Activated T-helper 2 cell treated with anti-CD3 and anti-CD28 coated beads, Interferon-gamma antibody, Interleukin-2, Interleukin-4, amounts not matched to agents 10 μg/mL and 5 μg/mL and 100 μg/mL, durations not matched to agents 14 hours and 24 hours and 36 hours (primary cell): ENCODE data around the gene SRSF7. TPM values are rescaled to one million over a fixed set of nuclear protein-coding genes. Genes with fewer than 3 reads are reported as not detected.

ENCODE experiments used
- DNase-seq: peaks from one replicate; pipeline ENCODE4 v3.0.0; 2021; ENCODE audit warnings: low spot score
- H3K27ac Mint-ChIP-seq: one replicate; pipeline ENCODE4 v1.8.0; 2021; ENCODE audit warnings: mixed read lengths
- H3K27me3 Mint-ChIP-seq: one replicate; pipeline ENCODE4 v1.8.0; 2021; ENCODE audit warnings: low read depth, mixed read lengths
- H3K36me3 Mint-ChIP-seq: one replicate; pipeline ENCODE4 v1.8.0; 2021; ENCODE audit warnings: low read depth, mixed read lengths
- H3K4me1 Mint-ChIP-seq: one replicate; pipeline ENCODE4 v1.8.0; 2021; ENCODE audit warnings: low read depth, mixed read lengths
- H3K4me3 Mint-ChIP-seq: one replicate; pipeline ENCODE4 v1.8.0; 2021; ENCODE audit warnings: low read depth, mild to moderate bottlenecking, moderate library complexity, mixed read lengths
- H3K9me3 Mint-ChIP-seq: one replicate; pipeline ENCODE4 v1.8.0; 2021; ENCODE audit warnings: mixed read lengths
- intact Hi-C: fragments of 100-400 bp; cut with micrococcal nuclease; formaldehyde crosslinking; loops from one replicate; pipeline ENCODE4 v1.15.1; 2023
- total RNA-seq: library from RNA; stranded (reverse); gene quantifications from 2 replicates; pipeline ENCODE4 v1.2.3, GENCODE V29; 2022

Gene SRSF7
- total RNA-seq, 1 donor from 2014 or later = 401 TPM

DNA sequence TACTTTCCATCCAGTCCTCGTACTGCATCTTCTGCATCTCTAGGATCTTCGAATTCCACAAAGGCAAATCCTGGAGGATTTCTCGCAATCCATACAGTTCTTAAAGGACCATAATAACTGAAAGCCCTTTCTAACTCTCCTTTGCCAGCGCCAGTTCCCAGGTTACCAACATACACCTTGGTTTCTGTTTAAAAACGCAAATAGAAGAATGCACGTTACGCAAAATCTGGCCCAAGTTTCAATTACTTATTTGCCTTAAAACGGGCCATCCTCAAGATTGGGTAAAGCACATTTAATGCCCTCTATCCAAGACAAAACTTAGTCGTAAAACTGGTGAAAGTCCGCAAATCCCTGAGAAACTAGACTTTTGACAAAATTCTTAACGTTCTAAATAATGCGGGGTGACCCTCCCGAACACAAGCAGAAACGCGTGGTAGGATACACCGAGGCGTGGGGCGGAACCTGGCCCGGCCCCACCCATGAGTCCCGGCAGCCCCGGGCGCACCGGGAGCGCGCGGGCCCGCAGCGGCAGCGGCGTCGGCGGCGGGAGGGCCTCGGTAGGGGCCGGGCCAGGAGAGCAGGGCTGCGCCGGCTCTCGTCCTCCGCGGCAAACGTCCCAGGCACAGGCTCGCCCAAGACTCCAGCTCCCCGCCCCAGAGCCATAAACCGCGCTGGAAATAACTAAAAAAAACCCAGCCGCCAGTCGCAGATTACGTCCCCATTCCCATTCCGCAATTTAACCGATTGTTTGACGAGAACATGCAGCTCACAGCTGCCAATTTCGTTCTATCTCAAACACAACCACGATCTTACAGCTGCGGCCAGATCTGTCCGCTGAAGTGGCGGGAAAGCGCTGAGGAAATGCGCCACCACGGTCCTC is 910 bp downstream of the SRSF7 start:
- Mint-ChIP-seq H3K27ac (peak overlapping the region; percentile 100), H3K4me3 (peak overlapping the region; percentile 98)
- intact Hi-C loops = loop anchor here (2.0 to 10.0 kb wide), 2 partner anchors 373 to 375 kb away; partner anchors contain the start of genes ATL2 and SOS1

DNA sequence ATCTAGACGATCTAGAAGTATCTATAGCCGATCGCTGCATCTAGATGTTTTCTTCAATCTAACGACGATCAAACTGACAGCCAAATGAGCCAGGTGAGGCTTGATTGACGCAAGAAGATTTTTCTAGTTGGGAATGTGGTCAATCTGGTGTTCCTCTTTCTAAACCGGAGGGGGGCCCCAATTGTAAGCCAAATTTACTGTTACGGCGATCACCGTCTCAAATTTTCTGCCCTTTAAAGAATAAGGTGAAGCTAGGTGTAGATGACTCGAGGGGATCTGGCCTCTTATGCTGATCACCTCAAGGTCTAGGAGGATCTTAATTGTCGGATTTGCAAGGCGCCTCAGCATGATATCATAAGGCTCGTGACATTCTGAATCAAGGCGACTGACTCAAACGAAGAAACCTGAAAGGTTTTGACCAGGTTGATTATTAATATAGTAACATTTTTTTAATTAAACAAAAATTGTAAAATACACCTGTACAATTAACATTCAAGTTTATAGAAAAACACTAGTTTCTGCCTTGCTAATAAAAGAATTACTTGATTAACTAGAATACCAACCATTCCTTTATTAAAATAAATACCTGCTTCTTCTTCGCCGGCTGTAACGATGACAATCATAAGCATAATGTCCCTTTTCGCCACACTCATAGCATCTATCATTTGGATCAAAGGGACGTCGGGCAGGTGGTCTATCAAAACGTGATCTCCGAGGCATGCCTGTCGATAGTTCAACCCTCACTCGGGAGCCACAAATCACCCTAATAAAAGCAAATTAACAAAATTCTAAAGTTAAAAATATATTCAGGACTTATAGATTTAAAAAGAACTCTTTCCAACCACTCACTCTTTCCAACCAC is 2.0 kb downstream of the SRSF7 start:
- Mint-ChIP-seq H3K9me3 (no peaks in the 10 kb centered on the region), H3K4me1 (peaks cover 65% of the 10 kb centered on the region), H3K36me3 (peaks cover 69% of the 10 kb centered on the region), H3K4me3 (peak overlapping the region; percentile 98), H3K27me3 (no peaks in the 10 kb centered on the region), H3K27ac (peak overlapping the region; percentile 87)
- DNase-seq = no peak
- intact Hi-C loops = no loop called here

More for the DNA sequence above, 910 bp downstream of the SRSF7 start:
- Mint-ChIP-seq H3K36me3 (peaks cover 59% of the 10 kb centered on the region), H3K27me3 (no peaks in the 10 kb centered on the region), H3K9me3 (no peaks in the 10 kb centered on the region), H3K4me1 (peaks cover 57% of the 10 kb centered on the region)
- DNase-seq = peak; percentile 50

DNA sequence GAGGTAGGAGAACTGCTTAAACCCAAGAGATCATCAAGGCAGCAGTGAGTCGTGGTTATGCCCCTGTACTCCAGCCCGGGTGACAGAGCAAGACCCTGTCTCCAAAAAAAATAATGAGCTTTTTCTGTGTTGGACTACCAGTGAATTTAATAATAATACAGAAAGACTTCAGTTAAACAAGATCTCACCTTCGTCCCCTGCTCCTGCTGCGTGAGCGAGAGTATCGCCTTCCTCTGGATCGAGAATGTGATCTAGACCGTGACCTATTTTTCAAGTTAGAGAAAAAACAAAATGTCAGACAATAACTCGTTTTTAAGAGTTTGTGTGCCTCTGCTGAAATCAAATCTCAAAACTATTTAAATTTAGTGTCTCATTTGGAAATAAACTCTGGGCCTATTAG is 2.8 kb downstream of the SRSF7 start:
- peak overlapping the region; percentile 76 for H3K4me3 Mint-ChIP-seq
- H3K36me3 Mint-ChIP-seq = peaks cover 77% of the 10 kb centered on the region
- H3K4me1 Mint-ChIP-seq = peaks cover 62% of the 10 kb centered on the region
- H3K27ac Mint-ChIP-seq = peak overlapping the region; percentile 63
- H3K27me3 Mint-ChIP-seq = no peaks in the 10 kb centered on the region
- no peaks in the 10 kb centered on the region for H3K9me3 Mint-ChIP-seq
- DNase-seq = no peak
- intact Hi-C loops = no loop called here

DNA sequence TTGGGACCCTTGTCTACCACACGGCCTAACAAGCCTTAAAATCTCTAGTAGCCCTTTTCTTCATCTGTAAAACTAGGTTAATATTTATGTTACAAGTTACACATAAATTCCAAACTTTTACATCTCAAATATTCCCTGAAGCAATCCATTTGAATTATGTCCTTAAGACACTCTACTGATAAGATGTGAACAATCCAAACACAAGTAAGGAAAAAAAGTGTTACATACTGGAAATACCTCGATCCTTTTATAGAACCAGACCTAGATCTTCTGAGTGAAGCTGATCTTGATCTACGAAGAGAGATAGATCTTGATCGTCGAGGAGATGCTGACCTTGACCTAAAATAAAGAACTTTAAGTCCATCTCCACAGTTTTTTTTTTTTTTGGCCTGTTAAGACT is 3.3 kb downstream of the SRSF7 start:
- no peaks in the 10 kb centered on the region for H3K27me3 Mint-ChIP-seq
- intact Hi-C loops = no loop called here
- H3K4me3 Mint-ChIP-seq = peak overlapping the region; percentile 76
- DNase-seq = no peak
- H3K36me3 Mint-ChIP-seq = peaks cover 81% of the 10 kb centered on the region
- peaks cover 62% of the 10 kb centered on the region for H3K4me1 Mint-ChIP-seq
- peak overlapping the region; percentile 63 for H3K27ac Mint-ChIP-seq
- H3K9me3 Mint-ChIP-seq = no peaks in the 10 kb centered on the region

DNA sequence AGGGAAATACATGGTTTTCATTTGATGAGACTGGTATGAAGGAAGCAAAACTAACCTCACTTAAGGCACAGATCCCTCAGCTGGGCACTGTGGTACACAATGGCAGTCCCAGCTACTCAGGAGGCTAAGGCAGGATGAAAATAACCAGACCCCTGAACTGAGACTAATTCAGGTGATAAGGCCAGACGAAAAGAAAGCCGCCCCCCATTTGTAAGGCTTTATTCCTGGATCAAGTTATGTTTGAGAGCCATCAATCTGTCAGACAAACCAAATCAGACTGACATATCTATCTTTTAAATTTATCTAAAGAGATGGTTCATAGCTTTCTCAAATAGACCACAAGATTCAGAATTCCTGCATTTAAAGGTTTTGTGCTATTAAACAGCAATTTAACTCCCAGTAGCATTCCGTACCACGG is 4.1 kb downstream of the SRSF7 start:
- no peaks in the 10 kb centered on the region for H3K9me3 Mint-ChIP-seq
- DNase-seq = no peak
- peaks cover 88% of the 10 kb centered on the region for H3K36me3 Mint-ChIP-seq
- intact Hi-C loops = no loop called here
- peaks cover 57% of the 10 kb centered on the region for H3K4me1 Mint-ChIP-seq
- H3K27ac Mint-ChIP-seq = peak overlapping the region; percentile 61
- no peaks in the 10 kb centered on the region for H3K27me3 Mint-ChIP-seq
- peak overlapping the region; percentile 63 for H3K4me3 Mint-ChIP-seq

DNA sequence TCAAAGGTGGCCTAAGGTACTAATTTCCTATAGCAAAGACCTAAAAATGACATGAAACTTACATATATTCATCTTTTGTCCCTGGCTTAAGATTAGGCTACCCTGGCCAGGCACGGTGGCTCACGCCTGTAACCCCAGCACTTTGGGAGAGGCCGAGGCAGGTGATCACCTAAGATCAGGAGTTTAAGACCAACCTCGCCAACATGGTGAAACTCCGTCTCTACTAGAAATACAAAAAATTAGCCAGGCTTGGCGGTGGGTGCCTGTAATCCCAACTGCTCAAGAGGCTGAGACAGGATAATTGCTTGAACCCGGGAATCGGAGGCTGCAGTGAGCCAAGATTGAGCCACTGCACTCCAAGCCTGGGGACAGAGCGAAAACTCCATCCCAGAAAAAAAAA is 5.9 kb downstream of the SRSF7 start:
- DNase-seq = no peak
- intact Hi-C loops = no loop called here
- Mint-ChIP-seq H3K4me3 (no peak overlapping the region), H3K4me1 (peaks cover 53% of the 10 kb centered on the region), H3K27me3 (no peaks in the 10 kb centered on the region), H3K9me3 (no peaks in the 10 kb centered on the region), H3K27ac (no peak overlapping the region), H3K36me3 (peaks cover 84% of the 10 kb centered on the region)

DNA sequence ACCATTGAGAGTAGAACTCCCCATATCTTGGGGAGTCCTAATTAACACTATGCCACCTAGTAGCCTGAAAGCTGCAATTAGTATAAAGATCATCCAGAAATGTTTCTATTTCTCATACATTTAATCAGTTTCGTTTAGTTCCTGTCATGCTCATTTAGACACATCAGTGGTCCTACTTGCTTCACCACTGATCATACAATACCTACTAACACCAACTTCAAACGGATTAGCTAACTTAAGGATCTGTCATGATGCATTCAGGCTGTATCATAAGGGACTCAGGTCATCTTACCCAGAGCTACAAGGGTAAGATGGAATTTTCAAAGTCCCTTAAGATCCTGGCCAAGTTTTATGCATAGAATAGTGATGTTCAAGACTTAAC is 6.8 kb downstream of the SRSF7 start:
- Mint-ChIP-seq H3K27me3 (no peaks in the 10 kb centered on the region), H3K27ac (no peak overlapping the region), H3K9me3 (no peaks in the 10 kb centered on the region), H3K4me3 (no peak overlapping the region), H3K4me1 (peaks cover 52% of the 10 kb centered on the region), H3K36me3 (peaks cover 82% of the 10 kb centered on the region)
- no peak for DNase-seq
- intact Hi-C loops = loop anchor here (5.0 kb wide), 2 partner anchors 162 to 207 kb away; no protein-coding TSS in a partner anchor

DNA sequence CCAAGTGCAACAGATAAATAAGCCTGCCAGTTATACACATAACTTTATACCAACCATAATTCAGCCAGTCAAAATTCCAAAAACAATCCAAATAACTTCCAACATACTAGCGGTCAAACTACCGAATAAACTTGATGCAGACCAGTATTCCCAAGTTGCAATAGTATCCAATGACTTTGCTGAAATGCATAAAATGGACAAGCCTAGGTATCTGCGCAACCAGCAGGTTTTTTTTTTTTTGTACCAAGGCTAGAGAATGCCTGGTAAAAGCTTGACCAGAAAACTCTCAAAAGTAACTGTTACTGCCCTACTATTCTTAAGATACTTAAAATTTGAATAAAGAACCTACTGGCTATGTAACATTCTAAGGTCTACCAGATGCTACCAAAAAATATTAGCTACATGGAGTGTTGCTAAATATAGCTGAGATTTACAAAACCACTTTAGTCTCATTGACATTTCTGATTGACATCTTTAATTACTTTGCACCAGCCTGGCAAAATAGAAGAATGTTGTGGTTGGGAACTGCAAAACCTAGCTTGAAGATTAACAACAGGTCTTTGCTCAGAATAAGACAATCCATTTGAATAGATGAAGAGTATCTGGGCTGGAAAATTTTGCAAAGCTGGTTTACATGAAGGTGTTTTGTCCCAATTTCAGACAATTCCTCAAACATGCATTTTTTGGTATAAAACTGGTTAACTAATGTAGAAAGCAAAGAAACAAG is 7.3 kb downstream of the SRSF7 start:
- DNase-seq = no peak
- Mint-ChIP-seq H3K4me3 (no peak overlapping the region), H3K36me3 (peaks cover 82% of the 10 kb centered on the region), H3K27ac (no peak overlapping the region), H3K9me3 (no peaks in the 10 kb centered on the region), H3K4me1 (peaks cover 50% of the 10 kb centered on the region), H3K27me3 (no peaks in the 10 kb centered on the region)
- intact Hi-C loops = loop anchor here (5.0 kb wide), 2 partner anchors 162 to 207 kb away; no protein-coding TSS in a partner anchor

DNA sequence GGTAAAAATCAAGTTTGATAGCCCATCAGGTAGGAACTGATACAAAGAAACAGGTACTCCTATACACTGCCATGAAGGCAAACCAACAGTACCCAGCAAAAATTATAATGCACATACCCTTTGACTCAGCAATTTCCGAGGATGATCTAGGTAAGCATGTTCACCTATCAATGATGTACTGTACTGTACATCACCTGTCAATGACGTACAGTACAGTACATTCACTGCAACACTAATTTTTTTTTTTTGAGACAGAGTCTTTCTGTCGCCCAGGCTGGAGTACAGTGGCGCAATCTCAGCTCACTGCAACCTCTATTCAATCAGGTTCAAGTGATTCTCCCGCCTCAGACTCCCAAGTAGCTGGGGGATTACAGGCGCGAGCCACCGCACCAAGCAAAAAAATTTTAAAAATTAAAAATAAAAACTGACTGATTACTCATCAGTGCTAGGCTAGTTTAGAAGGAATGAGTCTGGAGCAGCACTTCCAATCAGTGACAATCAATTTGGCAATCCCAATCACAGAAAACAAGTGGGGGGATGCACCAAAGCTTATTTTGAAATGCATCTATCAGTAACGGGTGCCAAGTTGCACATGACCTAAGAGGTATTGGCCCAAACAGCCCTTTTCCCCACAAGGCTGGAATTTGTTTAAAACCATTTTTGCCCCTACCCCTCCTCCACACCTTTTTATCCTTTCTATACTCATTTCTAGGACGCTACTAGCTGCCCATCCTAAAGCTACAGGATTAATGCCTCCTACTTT is 8.2 kb downstream of the SRSF7 start:
- Mint-ChIP-seq H3K4me3 (no peak overlapping the region), H3K27ac (no peak overlapping the region), H3K36me3 (peaks cover 82% of the 10 kb centered on the region), H3K9me3 (no peaks in the 10 kb centered on the region), H3K27me3 (no peaks in the 10 kb centered on the region), H3K4me1 (peaks cover 41% of the 10 kb centered on the region)
- DNase-seq = no peak
- intact Hi-C loops = loop anchor here (5.0 kb wide), 2 partner anchors 161 to 206 kb away; no protein-coding TSS in a partner anchor

DNA sequence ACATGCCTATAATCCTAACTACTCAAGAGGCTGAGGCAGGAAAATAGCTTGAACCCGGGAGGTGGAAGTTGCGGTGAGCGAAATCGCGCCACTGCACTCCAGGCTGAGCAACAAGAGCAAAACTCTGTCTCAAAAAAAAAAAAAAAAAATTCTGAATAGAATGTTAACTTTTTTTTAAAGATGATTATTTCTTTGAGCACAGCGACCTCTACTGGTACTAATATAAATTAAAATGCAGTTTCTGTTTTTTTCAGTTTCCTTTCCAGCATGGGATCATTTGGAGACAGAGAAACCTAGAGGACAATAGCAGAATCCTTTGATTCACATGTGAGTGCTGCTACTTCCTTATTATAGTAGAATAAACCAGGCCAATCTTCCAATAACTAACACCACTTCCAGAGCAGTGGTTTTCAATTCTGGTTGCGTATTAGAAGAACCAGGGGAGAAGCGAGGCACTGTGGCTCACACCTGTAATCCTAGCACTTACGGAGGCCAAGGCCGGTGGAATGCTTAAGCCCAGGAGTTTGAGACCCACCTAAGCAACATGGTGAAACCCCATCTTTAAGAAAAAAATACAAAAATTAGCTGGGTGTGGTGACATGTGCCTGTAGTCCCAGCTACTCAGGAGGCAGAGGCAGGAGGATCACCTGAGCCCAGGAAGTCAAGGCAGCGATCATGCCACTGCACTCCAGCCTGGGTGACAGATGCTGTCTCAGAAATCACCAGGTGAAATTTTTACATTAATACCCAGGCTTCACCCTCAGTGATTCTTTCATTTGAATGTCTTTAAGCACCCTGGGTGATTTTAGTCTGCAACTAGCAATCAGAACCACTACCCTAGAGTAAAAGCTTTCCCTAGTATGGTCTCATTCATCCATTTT is 10.1 kb downstream of the SRSF7 start:
- Mint-ChIP-seq H3K27me3 (no peaks in the 10 kb centered on the region), H3K4me1 (peaks cover 24% of the 10 kb centered on the region), H3K9me3 (no peaks in the 10 kb centered on the region), H3K36me3 (peaks cover 80% of the 10 kb centered on the region), H3K4me3 (no peak overlapping the region), H3K27ac (no peak overlapping the region)
- no peak for DNase-seq
- intact Hi-C loops = loop anchor here (5.0 kb wide), 2 partner anchors 159 to 204 kb away; no protein-coding TSS in a partner anchor

DNA sequence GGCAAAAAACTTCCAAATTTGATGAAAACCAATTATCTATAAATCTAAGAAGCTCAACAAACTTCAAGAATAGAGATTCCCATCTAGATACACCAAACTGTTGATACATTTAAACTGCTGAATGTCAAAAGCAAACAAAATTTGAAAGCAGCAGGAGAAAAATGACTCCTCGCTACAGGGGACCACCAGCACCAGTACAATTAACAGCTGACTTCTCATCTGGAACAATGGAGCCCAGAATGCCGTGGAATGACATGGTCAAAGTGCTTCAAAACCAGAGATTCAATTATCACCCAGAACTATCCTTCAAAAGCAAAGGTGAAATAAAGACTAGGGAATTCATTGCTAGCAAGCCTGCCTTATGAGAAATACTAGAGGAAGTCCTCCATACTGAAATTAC is 11.6 kb downstream of the SRSF7 start:
- intact Hi-C loops = no loop called here
- Mint-ChIP-seq H3K27me3 (no peaks in the 10 kb centered on the region), H3K36me3 (peaks cover 75% of the 10 kb centered on the region), H3K9me3 (no peaks in the 10 kb centered on the region), H3K27ac (peak overlapping the region; percentile 43), H3K4me3 (no peak overlapping the region), H3K4me1 (peaks cover 15% of the 10 kb centered on the region)
- no peak for DNase-seq
